Measurements from ENCODE around the gene TOMM22.

GRCh38 chr22:38716826-38717225 lies 35.1 kb downstream of the TOMM22 start:
- TF ChIP-seq SUZ12 (IDR thresholded peaks at IDR 0.05; ENCODE audit: extremely low read depth, insufficient read depth, insufficient read length) (no peak), ZNF274 (IDR thresholded peaks at IDR 0.05; ENCODE audit: low read depth, low read length) (no peak)

Measured in NT2/D1 (cell line).